OCI-LY7 (cell line): ENCODE measurements around the gene PPL. TPM values are rescaled to one million over a fixed set of nuclear protein-coding genes. Genes with fewer than 3 reads are reported as not detected.

ENCODE experiments used
- BruUV-seq: library from RNA; stranded (reverse); fragments of 400-500 nt; replicated peaks from 2 replicates; lab custom pipeline; 2021; lab: Mats Ljungman, UMichigan
- CTCF ChIA-PET: fragments of 300-600 bp; sonication (Branson Sonifier 250); formaldehyde crosslinking; loops from one replicate; lab custom pipeline; 2022; ENCODE audit warnings: antibody characterized with exemption; ENCODE audit not compliant: unreplicated experiment; lab: Charles Lee
- POLR2A ChIA-PET: fragments of 300-600 bp; sonication (Branson Sonifier 250); formaldehyde crosslinking; loops from one replicate; lab custom pipeline; 2022; ENCODE audit warnings: antibody characterized with exemption; lab: Charles Lee
- DNase-seq: peaks from one replicate; pipeline ENCODE4 v3.0.0-alpha.2; 2015; ENCODE audit warnings: low spot score
- H2AFZ ChIP-seq: fragments of 200-600 bp; sonication (generic), shearing (Covaris generic); 2 replicates; pipeline ENCODE4 v1.6.1; 2014; ENCODE audit warnings: mild to moderate bottlenecking, antibody characterized with exemption, low read length, moderate library complexity
- H3K27ac ChIP-seq: fragments of 200-600 bp; sonication (generic); 2 replicates; pipeline ENCODE4 v1.5.1; 2014; ENCODE audit warnings: mixed run types, low read depth, mild to moderate bottlenecking, moderate library complexity, low read length, inconsistent platforms; ENCODE audit not compliant: poor library complexity, severe bottlenecking
- H3K36me3 ChIP-seq: fragments of 200-600 bp; sonication (generic); 2 replicates; pipeline ENCODE4 v1.6.1; 2014; ENCODE audit warnings: mild to moderate bottlenecking, antibody characterized with exemption, low read length, moderate library complexity, mixed read lengths; ENCODE audit not compliant: insufficient read depth
- H3K4me1 ChIP-seq: fragments of 200-600 bp; sonication (generic); 2 replicates; pipeline ENCODE4 v1.5.1; 2014; ENCODE audit warnings: mild to moderate bottlenecking, low read length; ENCODE audit not compliant: insufficient read depth, poor library complexity, severe bottlenecking
- H3K4me2 ChIP-seq: fragments of 200-600 bp; sonication (generic); 2 replicates; pipeline ENCODE4 v1.6.1; 2014; ENCODE audit warnings: mild to moderate bottlenecking, low read length
- H3K4me3 ChIP-seq: fragments of 200-600 bp; sonication (generic); 2 replicates; pipeline ENCODE4 v1.5.1; 2014; ENCODE audit warnings: mild to moderate bottlenecking, low read depth, low read length; ENCODE audit not compliant: poor library complexity, severe bottlenecking
- H3K79me2 ChIP-seq: fragments of 200-600 bp; sonication (generic); 2 replicates; pipeline ENCODE4 v1.6.1; 2016; ENCODE audit warnings: low read depth, mild to moderate bottlenecking, low read length, moderate library complexity, mixed read lengths; ENCODE audit not compliant: insufficient read depth
- H3K9me2 ChIP-seq: fragments of 200-600 bp; sonication (generic); 2 replicates; pipeline ENCODE4 v1.6.1; 2016; ENCODE audit warnings: mild to moderate bottlenecking, low read length, mixed read lengths; ENCODE audit not compliant: insufficient read depth
- H3K9me3 ChIP-seq: fragments of 200-600 bp; sonication (generic); 2 replicates; pipeline ENCODE4 v1.6.1; 2014; ENCODE audit warnings: mild to moderate bottlenecking, mixed run types, low read length, mixed read lengths
- H4K20me1 ChIP-seq: fragments of 200-600 bp; sonication (generic); 2 replicates; pipeline ENCODE4 v1.6.1; 2014; ENCODE audit warnings: mild to moderate bottlenecking, antibody characterized with exemption, low read length, moderate library complexity, mixed read lengths; ENCODE audit not compliant: insufficient read depth
- CTCF ChIP-seq: fragments of 200-600 bp; sonication (generic); conservative IDR thresholded peaks from 2 replicates; pipeline ENCODE4 v1.5.1; 2014; ENCODE audit warnings: mild to moderate bottlenecking, antibody characterized with exemption, low read length, moderate library complexity, mixed read lengths
- EZH2phosphoT487 ChIP-seq: fragments of 200-600 bp; sonication (generic); IDR thresholded peaks from 2 replicates; pipeline ENCODE4 v1.6.1; 2018; ENCODE audit warnings: low read depth, borderline replicate concordance, mild to moderate bottlenecking, mixed run types, antibody characterized with exemption, low read length, moderate library complexity, mixed read lengths
- intact Hi-C: fragments of 100-400 bp; cut with micrococcal nuclease; formaldehyde crosslinking; loops from one replicate; pipeline ENCODE4 v1.10.0; 2022; ENCODE audit not compliant: unreplicated experiment
- total RNA-seq, 2 experiments: library from RNA; depleted of rRNA in 1 of 2; stranded (reverse); fragments of >200 nt in 1 of 2; shearing (Covaris generic) in 1 of 2; gene quantifications; 2 replicates each; pipeline ENCODE4 v1.2.3, GENCODE V29; 2014 to 2022

Gene PPL
- total RNA-seq, 2 experiments from 2014 or later: not detected

GRCh38 chr16:4892361-4893102 is 44.4 kb downstream of the PPL start:
- BruUV-seq: no TSS peak
- Histone ChIP-seq H3K9me3 (no peaks in the 10 kb centered on the region), H3K79me2 (no peaks in the 10 kb centered on the region), H3K9me2 (no peaks in the 10 kb centered on the region), H4K20me1 (no peaks in the 10 kb centered on the region), H2AFZ (no peak overlapping the region), H3K27ac (no peak overlapping the region), H3K4me2 (no peak overlapping the region), H3K4me3 (no peak overlapping the region), H3K36me3 (no peaks in the 10 kb centered on the region), H3K4me1 (no peaks in the 10 kb centered on the region)
- ChIA-PET POLR2A (no interaction called here), CTCF (no interaction called here)
- no peak for DNase-seq
- intact Hi-C loops: no loop called here
- no peak for TF ChIP-seq CTCF
- no peak for TF ChIP-seq EZH2phosphoT487

- Histone ChIP-seq H3K4me1 (no peaks in the 10 kb centered on the region), H3K79me2 (no peaks in the 10 kb centered on the region), H3K9me3 (no peaks in the 10 kb centered on the region), H3K9me2 (no peaks in the 10 kb centered on the region), H2AFZ (no peak overlapping the region), H3K27ac (no peak overlapping the region), H3K36me3 (no peaks in the 10 kb centered on the region), H4K20me1 (no peaks in the 10 kb centered on the region), H3K4me3 (no peak overlapping the region), H3K4me2 (no peak overlapping the region)
- DNase-seq: no peak
- no TSS peak for BruUV-seq
- intact Hi-C loops: no loop called here
- POLR2A ChIA-PET: no interaction called here
- CTCF ChIA-PET: no interaction called here
- TF ChIP-seq CTCF: no peak
- TF ChIP-seq EZH2phosphoT487: no peak
Measured at GRCh38 chr16:4891886-4892216, 45.1 kb downstream of the PPL start.

DNA sequence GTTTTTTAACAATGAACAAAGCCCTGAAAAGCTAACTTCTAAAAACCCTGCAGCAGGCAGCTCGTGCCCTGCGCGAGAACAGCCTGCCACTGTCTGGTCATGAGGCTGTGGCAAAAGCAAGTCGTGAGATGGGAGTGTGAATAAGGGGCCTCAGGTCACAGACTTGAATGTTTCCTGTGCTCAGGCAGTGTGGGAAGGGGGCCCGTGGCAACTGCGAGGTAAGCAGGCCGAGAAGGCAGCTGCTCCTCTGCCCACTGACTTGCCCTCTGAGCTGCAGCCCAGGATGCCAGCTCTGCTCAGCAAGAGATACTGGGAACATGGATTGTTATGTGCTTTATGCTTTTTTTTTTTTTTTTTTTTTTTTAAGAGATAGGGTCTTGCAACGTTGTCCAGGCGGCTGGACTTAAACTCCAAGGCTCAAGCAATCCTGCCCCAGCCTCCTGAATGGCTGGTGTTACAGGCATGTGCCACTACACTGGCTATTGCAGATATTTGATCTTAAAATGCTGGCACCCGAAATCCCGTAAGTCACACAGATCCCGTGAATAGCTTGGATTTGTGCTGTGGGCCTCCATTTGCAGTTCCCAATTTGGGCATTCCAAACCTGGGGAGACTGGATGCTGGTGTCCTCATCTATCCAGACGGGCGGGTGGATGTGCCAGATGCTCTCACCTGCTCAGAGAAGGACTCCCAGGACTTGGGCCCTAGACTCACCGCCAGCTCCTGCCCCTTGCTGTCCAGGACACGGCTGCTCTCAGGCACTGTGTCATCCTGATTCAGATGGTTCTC is 45.7 kb downstream of the PPL start:
- CTCF ChIA-PET: no interaction called here
- H3K4me2 ChIP-seq: no peak overlapping the region
- H3K36me3 ChIP-seq: no peaks in the 10 kb centered on the region; the same call in 1 of the 2 replicates
- H3K79me2 ChIP-seq: no peaks in the 10 kb centered on the region
- H3K9me2 ChIP-seq: no peaks in the 10 kb centered on the region
- no peaks in the 10 kb centered on the region for H3K4me1 ChIP-seq
- H3K4me3 ChIP-seq: no peak overlapping the region
- no peaks in the 10 kb centered on the region for H3K9me3 ChIP-seq
- DNase-seq: no peak
- no peaks in the 10 kb centered on the region for H4K20me1 ChIP-seq
- POLR2A ChIA-PET: no interaction called here
- intact Hi-C loops: no loop called here
- no peak for TF ChIP-seq EZH2phosphoT487
- TF ChIP-seq CTCF: no peak
- no peak overlapping the region for H3K27ac ChIP-seq
- BruUV-seq: no TSS peak
- H2AFZ ChIP-seq: no peak overlapping the region
